HCT116 (cell line): ENCODE results near the gene PSTPIP2. TPM values are rescaled to one million over a fixed set of nuclear protein-coding genes. Genes with fewer than 3 reads are reported as not detected.

Source experiments
- ATAC-seq: fragments of 200-7000 bp; cut with Tn5 transposase; 2 replicates; pipeline ENCODE4 v1.9.1; 2020; ENCODE audit warnings: mild to moderate bottlenecking, moderate library complexity
- BruUV-seq: library from RNA; stranded (reverse); fragments of 400-500 nt; replicated peaks from 2 replicates; lab custom pipeline; 2021; lab: Mats Ljungman, UMichigan
- CTCF ChIA-PET: fragments of 300-600 bp; sonication (Branson Sonifier 250); formaldehyde crosslinking; loops from one replicate; lab custom pipeline; 2021; ENCODE audit warnings: antibody characterized with exemption; lab: Charles Lee
- POLR2A ChIA-PET: fragments of 300-600, 350-600 bp; sonication (Branson Sonifier 250); formaldehyde crosslinking; loops from one replicate; lab custom pipeline; 2021; ENCODE audit warnings: antibody characterized with exemption; lab: Charles Lee
- RAD21 ChIA-PET, 2 experiments: fragments of 300-600 bp; sonication (Branson Sonifier 250); formaldehyde crosslinking; loops; one replicate each; lab custom pipeline; 2023; ENCODE audit warnings: low total read pairs in 2 of 2; ENCODE audit not compliant: uncharacterized antibody in 2 of 2, unreplicated experiment in 2 of 2, low non-redundant PET in 1 of 2; lab: Charles Lee
- DNase-seq: peaks from one replicate; pipeline ENCODE4 v3.0.0-alpha.2; 2010; ENCODE audit warnings: low read depth, low spot score
- H2AFZ ChIP-seq: fragments of 200-600 bp; shearing (Covaris generic), sonication (generic); 2 replicates; pipeline ENCODE4 v1.6.1; 2017; ENCODE audit warnings: low read depth, mixed run types, mixed read lengths, antibody characterized with exemption, low read length; ENCODE audit not compliant: poor library complexity, severe bottlenecking
- H3K27ac ChIP-seq: 2 replicates; pipeline ENCODE4 v1.5.1; 2012; ENCODE audit warnings: low read depth, low read length
- H3K27me3 ChIP-seq: fragments of 200-600 bp; sonication (generic); 2 replicates; pipeline ENCODE4 v1.6.1; 2016; ENCODE audit warnings: mixed run types, low read length, mixed read lengths; ENCODE audit not compliant: insufficient read depth
- H3K36me3 ChIP-seq, 2 experiments: fragments of 200-500 bp in 1 of 2; fragments of 200-600 bp in 1 of 2; sonication (Bioruptor generic) in 1 of 2; sonication (generic) in 1 of 2; 2 replicates each; pipeline versions ENCODE4 v1.5.1 to v1.6.1; 2014 to 2016; ENCODE audit warnings: low read length in 2 of 2, inconsistent platforms in 1 of 2, mixed read lengths in 1 of 2, mixed run types in 1 of 2; ENCODE audit not compliant: insufficient read depth in 2 of 2, control insufficient read depth in 1 of 2
- H3K4me1 ChIP-seq, 2 experiments: fragments of 200-600 bp in 1 of 2; sonication (generic) in 1 of 2; 2 replicates each; pipeline versions ENCODE4 v1.5.1 to v1.6.1; 2012 to 2017; ENCODE audit warnings: low read length in 2 of 2, inconsistent platforms in 1 of 2, mild to moderate bottlenecking in 1 of 2, mixed read lengths in 1 of 2, mixed run types in 1 of 2, moderate library complexity in 1 of 2; ENCODE audit not compliant: insufficient read depth in 2 of 2, control insufficient read depth in 1 of 2
- H3K4me2 ChIP-seq: fragments of 200-600 bp; sonication (generic); 2 replicates; pipeline ENCODE4 v1.6.1; 2017; ENCODE audit warnings: mixed run types, low read length, mixed read lengths
- H3K4me3 ChIP-seq, 2 experiments: fragments of 200-600 bp in 1 of 2; sonication (generic) in 1 of 2; replicated peaks in 1 of 2; 2 replicates each; pipeline ENCODE4 v1.5.1; 2011 to 2016; ENCODE audit warnings: low read length in 2 of 2, control low read depth in 1 of 2, low read depth in 1 of 2, mild to moderate bottlenecking in 1 of 2, mixed read lengths in 1 of 2, mixed run types in 1 of 2
- H3K79me2 ChIP-seq: fragments of 200-600 bp; sonication (generic); 2 replicates; pipeline ENCODE4 v1.6.1; 2017; ENCODE audit warnings: mild to moderate bottlenecking, mixed run types, low read length, moderate library complexity, mixed read lengths; ENCODE audit not compliant: insufficient read depth
- H3K9ac ChIP-seq: fragments of 200-600 bp; sonication (generic); 2 replicates; pipeline ENCODE4 v1.6.1; 2016; ENCODE audit warnings: low read length, mixed read lengths
- H3K9me2 ChIP-seq: fragments of 200-600 bp; sonication (generic), shearing (Covaris generic); 2 replicates; pipeline ENCODE4 v1.6.1; 2017; ENCODE audit warnings: mixed run types, mild to moderate bottlenecking, moderate library complexity; ENCODE audit not compliant: insufficient read depth
- H3K9me3 ChIP-seq, 2 experiments: fragments of 200-500 bp in 1 of 2; fragments of 200-600 bp in 1 of 2; sonication (Bioruptor generic) in 1 of 2; sonication (generic) in 1 of 2; 2 replicates each; pipeline ENCODE4 v1.6.1; 2014 to 2017; ENCODE audit warnings: low read length in 2 of 2, mixed read lengths in 2 of 2, inconsistent platforms in 1 of 2, low read depth in 1 of 2, mild to moderate bottlenecking in 1 of 2, mixed run types in 1 of 2, moderate library complexity in 1 of 2; ENCODE audit not compliant: control insufficient read depth in 1 of 2, insufficient read depth in 1 of 2
- H4K20me1 ChIP-seq: fragments of 200-600 bp; sonication (generic), shearing (Covaris generic); 2 replicates; pipeline ENCODE4 v1.6.1; 2017; ENCODE audit warnings: mixed run types, mild to moderate bottlenecking, moderate library complexity; ENCODE audit not compliant: insufficient read depth
- CBX3 ChIP-seq: IDR thresholded peaks from 2 replicates; pipeline ENCODE4 v1.6.1; 2012; ENCODE audit warnings: low read depth
- EZH2phosphoT487 ChIP-seq: fragments of 200-600 bp; IDR thresholded peaks from 2 replicates; pipeline ENCODE4 v1.6.1; 2018; ENCODE audit warnings: antibody characterized with exemption, borderline replicate concordance
- FOSL1 ChIP-seq: IDR thresholded peaks from 2 replicates; pipeline ENCODE4 v1.6.1; 2012; ENCODE audit warnings: low read depth
- JUND ChIP-seq: IDR thresholded peaks from 2 replicates; pipeline ENCODE4 v1.6.1; 2012
- POLR2AphosphoS5 ChIP-seq: IDR thresholded peaks from 2 replicates; pipeline ENCODE4 v1.6.1; 2011; ENCODE audit warnings: mild to moderate bottlenecking, low read depth, low read length, moderate library complexity
- RAD21 ChIP-seq: IDR thresholded peaks from 2 replicates; pipeline ENCODE4 v1.6.1; 2012; ENCODE audit warnings: low read depth, mild to moderate bottlenecking
- SP1 ChIP-seq: IDR thresholded peaks from 2 replicates; pipeline ENCODE4 v1.6.1; 2012; ENCODE audit warnings: low read depth
- ZNF274 ChIP-seq: fragments of 200-500 bp; sonication (Bioruptor generic); IDR thresholded peaks from 2 replicates; pipeline ENCODE4 v1.6.1; 2014; ENCODE audit warnings: mild to moderate bottlenecking, low read depth, low read length, inconsistent platforms
- intact Hi-C: fragments of 100-400 bp; cut with micrococcal nuclease; formaldehyde crosslinking; loops from 2 replicates; pipeline ENCODE4 v1.10.0; 2022
- total RNA-seq: library from RNA; stranded (reverse); gene quantifications from one replicate; pipeline ENCODE4 v1.2.1, GENCODE V29; 2021; ENCODE audit not compliant: unreplicated experiment
- TF ChIP-seq, protein P1 (sequence below): IDR thresholded peaks from 2 replicates; pipeline ENCODE4 v1.6.1; 2012; ENCODE audit warnings: low read depth
- TF ChIP-seq, protein P2 (sequence below), 3 experiments: fragments of 200-600 bp in 1 of 3; sonication (generic) in 1 of 3; IDR thresholded peaks in 2 of 3; conservative IDR thresholded peaks in 1 of 3; 2 replicates each; pipeline ENCODE4 v1.5.1; 2012 to 2017; ENCODE audit warnings: low read depth in 2 of 3, low read length in 2 of 3, antibody characterized with exemption in 1 of 3, borderline replicate concordance in 1 of 3, control low read depth in 1 of 3, mild to moderate bottlenecking in 1 of 3, mixed read lengths in 1 of 3, mixed run types in 1 of 3, moderate library complexity in 1 of 3; ENCODE audit not compliant: insufficient read depth in 1 of 3
- TF ChIP-seq, protein P3 (sequence below): IDR thresholded peaks from 2 replicates; pipeline ENCODE4 v1.6.1; 2011; ENCODE audit warnings: mild to moderate bottlenecking, low read length, moderate library complexity; ENCODE audit not compliant: insufficient replicate concordance; ENCODE audit errors: extremely low read depth

The PSTPIP2 gene
- total RNA-seq, 1 experiment from 2014 or later = 20.0 TPM

DNA sequence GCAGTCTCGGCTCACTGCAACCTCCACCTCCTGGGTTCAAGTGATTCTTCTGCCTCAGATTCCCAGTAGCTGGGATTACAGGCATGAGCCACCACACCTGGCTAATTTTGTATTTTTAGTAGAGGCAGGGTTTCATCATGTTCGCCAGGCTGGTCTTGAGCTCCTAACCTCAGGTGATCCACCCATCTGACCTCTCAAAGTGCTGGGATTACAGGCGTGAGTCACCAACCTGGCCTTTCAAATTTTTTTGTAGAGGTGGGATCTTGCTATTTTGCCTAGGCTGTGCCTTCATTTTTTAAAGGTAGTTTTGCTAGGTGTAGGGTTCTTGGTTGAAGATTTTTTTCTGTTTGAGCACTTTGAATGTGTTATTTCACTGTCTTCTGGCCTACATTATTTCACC, 38.3 kb upstream of the PSTPIP2 start:
- RAD21 ChIA-PET = no interaction called here
- no peak for TF ChIP-seq POLR2AphosphoS5
- TF ChIP-seq FOSL1 = peak; percentile 27; the same call in 1 of the 2 replicates
- TF ChIP-seq, protein P1, sequence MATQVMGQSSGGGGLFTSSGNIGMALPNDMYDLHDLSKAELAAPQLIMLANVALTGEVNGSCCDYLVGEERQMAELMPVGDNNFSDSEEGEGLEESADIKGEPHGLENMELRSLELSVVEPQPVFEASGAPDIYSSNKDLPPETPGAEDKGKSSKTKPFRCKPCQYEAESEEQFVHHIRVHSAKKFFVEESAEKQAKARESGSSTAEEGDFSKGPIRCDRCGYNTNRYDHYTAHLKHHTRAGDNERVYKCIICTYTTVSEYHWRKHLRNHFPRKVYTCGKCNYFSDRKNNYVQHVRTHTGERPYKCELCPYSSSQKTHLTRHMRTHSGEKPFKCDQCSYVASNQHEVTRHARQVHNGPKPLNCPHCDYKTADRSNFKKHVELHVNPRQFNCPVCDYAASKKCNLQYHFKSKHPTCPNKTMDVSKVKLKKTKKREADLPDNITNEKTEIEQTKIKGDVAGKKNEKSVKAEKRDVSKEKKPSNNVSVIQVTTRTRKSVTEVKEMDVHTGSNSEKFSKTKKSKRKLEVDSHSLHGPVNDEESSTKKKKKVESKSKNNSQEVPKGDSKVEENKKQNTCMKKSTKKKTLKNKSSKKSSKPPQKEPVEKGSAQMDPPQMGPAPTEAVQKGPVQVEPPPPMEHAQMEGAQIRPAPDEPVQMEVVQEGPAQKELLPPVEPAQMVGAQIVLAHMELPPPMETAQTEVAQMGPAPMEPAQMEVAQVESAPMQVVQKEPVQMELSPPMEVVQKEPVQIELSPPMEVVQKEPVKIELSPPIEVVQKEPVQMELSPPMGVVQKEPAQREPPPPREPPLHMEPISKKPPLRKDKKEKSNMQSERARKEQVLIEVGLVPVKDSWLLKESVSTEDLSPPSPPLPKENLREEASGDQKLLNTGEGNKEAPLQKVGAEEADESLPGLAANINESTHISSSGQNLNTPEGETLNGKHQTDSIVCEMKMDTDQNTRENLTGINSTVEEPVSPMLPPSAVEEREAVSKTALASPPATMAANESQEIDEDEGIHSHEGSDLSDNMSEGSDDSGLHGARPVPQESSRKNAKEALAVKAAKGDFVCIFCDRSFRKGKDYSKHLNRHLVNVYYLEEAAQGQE = no peak
- TF ChIP-seq RAD21 = no peak
- no peak for TF ChIP-seq EZH2phosphoT487
- Histone ChIP-seq H3K36me3 (peaks cover 4 to 10% of the 10 kb centered on the region in 2 experiments), H3K4me1 (peaks cover 13 to 20% of the 10 kb centered on the region in 2 experiments), H4K20me1 (no peaks in the 10 kb centered on the region), H3K27me3 (no peaks in the 10 kb centered on the region), H2AFZ (no peak overlapping the region), H3K79me2 (peaks cover 18% of the 10 kb centered on the region), H3K4me2 (peak overlapping the region; percentile 35), H3K9me3 (no peaks in the 10 kb centered on the region), H3K9me2 (no peaks in the 10 kb centered on the region), H3K4me3 (no peak overlapping the region), H3K9ac (no peak overlapping the region), H3K27ac (peak overlapping the region; percentile 18; the same call in 1 of the 2 replicates)
- ATAC-seq (peak; percentile 67), DNase-seq (no peak)
- BruUV-seq = no TSS peak
- CTCF ChIA-PET = no interaction called here
- intact Hi-C loops = no loop called here
- POLR2A ChIA-PET = no interaction called here

DNA sequence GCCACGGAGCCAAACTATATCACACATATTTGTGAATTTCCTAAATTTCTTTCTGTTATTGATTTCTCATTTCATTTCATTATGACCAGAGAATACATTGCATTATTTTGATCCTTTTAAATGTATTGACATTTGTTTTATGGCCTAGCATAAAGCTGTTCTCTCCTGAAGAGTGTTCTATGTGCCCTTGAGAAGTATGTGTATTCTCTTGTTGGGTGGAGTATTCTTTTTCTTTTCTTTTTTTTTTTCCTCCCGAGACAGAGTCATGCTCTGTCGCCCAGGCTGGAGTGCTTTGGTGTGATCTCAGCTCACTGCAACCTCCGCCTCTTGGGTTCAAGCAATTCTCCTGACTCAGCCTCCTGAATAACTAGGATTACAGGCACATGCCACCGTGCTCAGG, 37.3 kb upstream of the PSTPIP2 start:
- DNase-seq (no peak), ATAC-seq (no peak)
- Histone ChIP-seq H3K27ac (no peak overlapping the region), H3K36me3 (peaks cover 4 to 7% of the 10 kb centered on the region in 2 experiments), H4K20me1 (no peaks in the 10 kb centered on the region), H3K4me2 (0 out of 2 replicates have a peak overlapping the region, but pooled peaks have one; percentile 35), H3K9me3 (no peaks in the 10 kb centered on the region), H3K4me1 (peaks cover 13 to 25% of the 10 kb centered on the region in 2 experiments), H3K27me3 (no peaks in the 10 kb centered on the region), H3K79me2 (peaks cover 28% of the 10 kb centered on the region), H3K4me3 (no peak overlapping the region), H3K9me2 (no peaks in the 10 kb centered on the region), H3K9ac (no peak overlapping the region), H2AFZ (no peak overlapping the region)
- RAD21 ChIA-PET = no interaction called here
- POLR2A ChIA-PET = no interaction called here
- no TSS peak for BruUV-seq
- intact Hi-C loops = no loop called here
- CTCF ChIA-PET = no interaction called here
- TF ChIP-seq SP1 (no peak), CBX3 (no peak), ZNF274 (no peak), JUND (no peak)
- TF ChIP-seq, protein P2, sequence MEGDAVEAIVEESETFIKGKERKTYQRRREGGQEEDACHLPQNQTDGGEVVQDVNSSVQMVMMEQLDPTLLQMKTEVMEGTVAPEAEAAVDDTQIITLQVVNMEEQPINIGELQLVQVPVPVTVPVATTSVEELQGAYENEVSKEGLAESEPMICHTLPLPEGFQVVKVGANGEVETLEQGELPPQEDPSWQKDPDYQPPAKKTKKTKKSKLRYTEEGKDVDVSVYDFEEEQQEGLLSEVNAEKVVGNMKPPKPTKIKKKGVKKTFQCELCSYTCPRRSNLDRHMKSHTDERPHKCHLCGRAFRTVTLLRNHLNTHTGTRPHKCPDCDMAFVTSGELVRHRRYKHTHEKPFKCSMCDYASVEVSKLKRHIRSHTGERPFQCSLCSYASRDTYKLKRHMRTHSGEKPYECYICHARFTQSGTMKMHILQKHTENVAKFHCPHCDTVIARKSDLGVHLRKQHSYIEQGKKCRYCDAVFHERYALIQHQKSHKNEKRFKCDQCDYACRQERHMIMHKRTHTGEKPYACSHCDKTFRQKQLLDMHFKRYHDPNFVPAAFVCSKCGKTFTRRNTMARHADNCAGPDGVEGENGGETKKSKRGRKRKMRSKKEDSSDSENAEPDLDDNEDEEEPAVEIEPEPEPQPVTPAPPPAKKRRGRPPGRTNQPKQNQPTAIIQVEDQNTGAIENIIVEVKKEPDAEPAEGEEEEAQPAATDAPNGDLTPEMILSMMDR (IDR thresholded peaks at IDR 0.05 in 2 of 3, conservative IDR thresholded peaks at IDR 0.05 in 1 of 3; ENCODE audit: borderline replicate concordance in 1 of 3, insufficient read depth in 1 of 3, low read depth in 2 of 3, low read length in 2 of 3) = no peak
- TF ChIP-seq, protein P3, sequence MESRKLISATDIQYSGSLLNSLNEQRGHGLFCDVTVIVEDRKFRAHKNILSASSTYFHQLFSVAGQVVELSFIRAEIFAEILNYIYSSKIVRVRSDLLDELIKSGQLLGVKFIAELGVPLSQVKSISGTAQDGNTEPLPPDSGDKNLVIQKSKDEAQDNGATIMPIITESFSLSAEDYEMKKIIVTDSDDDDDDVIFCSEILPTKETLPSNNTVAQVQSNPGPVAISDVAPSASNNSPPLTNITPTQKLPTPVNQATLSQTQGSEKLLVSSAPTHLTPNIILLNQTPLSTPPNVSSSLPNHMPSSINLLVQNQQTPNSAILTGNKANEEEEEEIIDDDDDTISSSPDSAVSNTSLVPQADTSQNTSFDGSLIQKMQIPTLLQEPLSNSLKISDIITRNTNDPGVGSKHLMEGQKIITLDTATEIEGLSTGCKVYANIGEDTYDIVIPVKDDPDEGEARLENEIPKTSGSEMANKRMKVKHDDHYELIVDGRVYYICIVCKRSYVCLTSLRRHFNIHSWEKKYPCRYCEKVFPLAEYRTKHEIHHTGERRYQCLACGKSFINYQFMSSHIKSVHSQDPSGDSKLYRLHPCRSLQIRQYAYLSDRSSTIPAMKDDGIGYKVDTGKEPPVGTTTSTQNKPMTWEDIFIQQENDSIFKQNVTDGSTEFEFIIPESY = no peak
